Rectal smooth muscle tissue (tissue), 1 donor: ENCODE measurements around the gene SAMD7.

Source experiments
- H3K27ac ChIP-seq: one replicate; pipeline ENCODE4 v1.7.0; 2013; ENCODE audit warnings: low read depth, low read length, inconsistent platforms
- H3K27me3 ChIP-seq: one replicate; pipeline ENCODE4 v1.7.0; 2013; ENCODE audit warnings: low read length; ENCODE audit not compliant: control insufficient read depth, insufficient read depth
- H3K36me3 ChIP-seq: one replicate; pipeline ENCODE4 v1.7.0; 2013; ENCODE audit warnings: low read length; ENCODE audit not compliant: control insufficient read depth, insufficient read depth
- H3K4me1 ChIP-seq: one replicate; pipeline ENCODE4 v1.7.0; 2013; ENCODE audit warnings: low read length; ENCODE audit not compliant: control insufficient read depth, insufficient read depth
- H3K4me3 ChIP-seq: one replicate; pipeline ENCODE4 v1.7.0; 2013; ENCODE audit warnings: low read length
- H3K9ac ChIP-seq: one replicate; pipeline ENCODE4 v1.7.0; 2013; ENCODE audit warnings: low read length

The SAMD7 gene

GRCh38 chr3:169953462-169954141, 42.2 kb downstream of the SAMD7 start:
- Histone ChIP-seq H3K27me3 (no peaks in the 10 kb centered on the region), H3K4me3 (no peak overlapping the region), H3K9ac (no peak overlapping the region), H3K27ac (no peak overlapping the region), H3K36me3 (no peaks in the 10 kb centered on the region), H3K4me1 (no peaks in the 10 kb centered on the region)

- Histone ChIP-seq H3K27ac (no peak overlapping the region), H3K36me3 (no peaks in the 10 kb centered on the region), H3K4me1 (no peaks in the 10 kb centered on the region), H3K27me3 (no peaks in the 10 kb centered on the region), H3K4me3 (no peak overlapping the region), H3K9ac (no peak overlapping the region)
Observed at GRCh38 chr3:169954142-169954756, 42.9 kb downstream of the SAMD7 start.

- Histone ChIP-seq H3K36me3 (no peaks in the 10 kb centered on the region), H3K4me1 (no peaks in the 10 kb centered on the region), H3K4me3 (no peak overlapping the region), H3K27ac (no peak overlapping the region), H3K9ac (no peak overlapping the region), H3K27me3 (no peaks in the 10 kb centered on the region)
Observed at GRCh38 chr3:169955406-169955805, 44.0 kb downstream of the SAMD7 start.

- Histone ChIP-seq H3K36me3 (no peaks in the 10 kb centered on the region), H3K4me1 (peaks cover 4% of the 10 kb centered on the region), H3K9ac (no peak overlapping the region), H3K27ac (no peak overlapping the region), H3K27me3 (no peaks in the 10 kb centered on the region), H3K4me3 (no peak overlapping the region)
Observed at GRCh38 chr3:169964176-169964575, 52.8 kb downstream of the SAMD7 start.

GRCh38 chr3:169965562-169966427, 54.4 kb downstream of the SAMD7 start:
- Histone ChIP-seq H3K4me1 (peaks cover 4% of the 10 kb centered on the region), H3K27me3 (no peaks in the 10 kb centered on the region), H3K27ac (peak overlapping the region; percentile 93), H3K4me3 (peak overlapping the region; percentile 75), H3K9ac (peak overlapping the region; percentile 77), H3K36me3 (no peaks in the 10 kb centered on the region)

GRCh38 chr3:169966428-169966950, 55.1 kb downstream of the SAMD7 start, which contains the start of gene SEC62:
SEC62 (plus strand) TSS chr3:169966807; CDS start chr3:169966823, 16 bp downstream.
- peak within 1 kb of the TSS; percentile 75 for H3K4me3 ChIP-seq
- peaks cover 4% of the 10 kb centered on the region for H3K4me1 ChIP-seq
- H3K27me3 ChIP-seq = no peaks in the 10 kb centered on the region
- H3K36me3 ChIP-seq = peaks cover 4% of the 10 kb centered on the region
- peak within 1 kb of the TSS; percentile 77 for H3K9ac ChIP-seq
- H3K27ac ChIP-seq = peak within 1 kb of the TSS; percentile 93

- H3K4me1 ChIP-seq = peaks cover 4% of the 10 kb centered on the region
- peaks cover 4% of the 10 kb centered on the region for H3K36me3 ChIP-seq
- no peaks in the 10 kb centered on the region for H3K27me3 ChIP-seq
- peak overlapping the region; percentile 75 for H3K4me3 ChIP-seq
- H3K9ac ChIP-seq = peak overlapping the region; percentile 74
- peak overlapping the region; percentile 93 for H3K27ac ChIP-seq
Observed at GRCh38 chr3:169966951-169967915, 55.9 kb downstream of the SAMD7 start.

GRCh38 chr3:169968224-169968885, 57.0 kb downstream of the SAMD7 start:
- H3K36me3 ChIP-seq = peaks cover 4% of the 10 kb centered on the region
- H3K4me1 ChIP-seq = peaks cover 4% of the 10 kb centered on the region
- no peak overlapping the region for H3K9ac ChIP-seq
- no peak overlapping the region for H3K4me3 ChIP-seq
- H3K27ac ChIP-seq = no peak overlapping the region
- H3K27me3 ChIP-seq = no peaks in the 10 kb centered on the region

GRCh38 chr3:169969174-169970095, 58.1 kb downstream of the SAMD7 start:
- no peaks in the 10 kb centered on the region for H3K27me3 ChIP-seq
- no peak overlapping the region for H3K27ac ChIP-seq
- H3K4me3 ChIP-seq = no peak overlapping the region
- peaks cover 4% of the 10 kb centered on the region for H3K36me3 ChIP-seq
- H3K9ac ChIP-seq = no peak overlapping the region
- peaks cover 4% of the 10 kb centered on the region for H3K4me1 ChIP-seq

- no peak overlapping the region for H3K4me3 ChIP-seq
- no peak overlapping the region for H3K27ac ChIP-seq
- H3K36me3 ChIP-seq = peaks cover 4% of the 10 kb centered on the region
- H3K27me3 ChIP-seq = no peaks in the 10 kb centered on the region
- H3K9ac ChIP-seq = no peak overlapping the region
- peaks cover 4% of the 10 kb centered on the region for H3K4me1 ChIP-seq
Observed at GRCh38 chr3:169970847-169971246, 59.5 kb downstream of the SAMD7 start.
